PC-3 (cell line): Measurements from ENCODE around the gene CLSTN3. TPM values are rescaled to one million over a fixed set of nuclear protein-coding genes. Genes with fewer than 3 reads are reported as not detected.

Source experiments
- ATAC-seq: fragments of 200-7000 bp; cut with Tn5 transposase; 2 replicates; pipeline ENCODE4 v1.9.1; 2020; ENCODE audit warnings: mild to moderate bottlenecking, moderate library complexity
- BruUV-seq: library from RNA; stranded (reverse); fragments of 400-500 nt; replicated peaks from 2 replicates; lab custom pipeline; 2021; lab: Mats Ljungman, UMichigan
- CTCF ChIA-PET: fragments of 300-600 bp; sonication (Branson Sonifier 250); formaldehyde crosslinking; loops from one replicate; lab custom pipeline; 2022; ENCODE audit warnings: antibody characterized with exemption; lab: Charles Lee
- POLR2A ChIA-PET: fragments of 300-600 bp; sonication (Branson Sonifier 250); formaldehyde crosslinking; loops from one replicate; lab custom pipeline; 2022; ENCODE audit warnings: antibody characterized with exemption; ENCODE audit not compliant: unreplicated experiment; lab: Charles Lee
- DNase-seq: peaks from one replicate; pipeline ENCODE4 v3.0.0-alpha.2; 2015
- H2AFZ ChIP-seq: fragments of 300-600 bp; sonication (generic); 2 replicates; pipeline ENCODE4 v1.6.0; 2016; ENCODE audit warnings: antibody characterized with exemption, low read length
- H3F3A ChIP-seq: fragments of 300-600 bp; sonication (generic); one replicate; pipeline ENCODE4 v1.6.0; 2017; ENCODE audit warnings: antibody characterized with exemption, low read length, control low read depth, mild to moderate bottlenecking; ENCODE audit not compliant: unreplicated experiment
- H3K27ac ChIP-seq: fragments of 300-600 bp; sonication (generic); 2 replicates; pipeline ENCODE4 v1.5.1; 2016; ENCODE audit warnings: mild to moderate bottlenecking, low read length
- H3K27me3 ChIP-seq: fragments of 300-600 bp; sonication (generic); 2 replicates; pipeline ENCODE4 v1.6.1; 2016; ENCODE audit warnings: low read length, mixed read lengths
- H3K36me3 ChIP-seq: fragments of 300-600 bp; sonication (generic); 2 replicates; pipeline ENCODE4 v1.6.1; 2016; ENCODE audit warnings: low read depth, mixed run types, low read length, mixed read lengths
- H3K4me1 ChIP-seq: fragments of 300-600 bp; sonication (generic); 2 replicates; pipeline ENCODE4 v1.5.1; 2016; ENCODE audit warnings: low read length; ENCODE audit not compliant: insufficient read depth
- H3K4me2 ChIP-seq: fragments of 300-600 bp; sonication (generic); 2 replicates; pipeline ENCODE4 v1.6.0; 2016; ENCODE audit warnings: low read length
- H3K4me3 ChIP-seq: fragments of 300-600 bp; sonication (generic); 2 replicates; pipeline ENCODE4 v1.5.1; 2016; ENCODE audit warnings: mild to moderate bottlenecking, low read length, mixed read lengths
- H3K79me2 ChIP-seq: fragments of 300-600 bp; sonication (generic); 2 replicates; pipeline ENCODE4 v1.6.1; 2017; ENCODE audit warnings: low read length, mixed read lengths
- H3K9ac ChIP-seq: fragments of 300-600 bp; sonication (generic); 2 replicates; pipeline ENCODE4 v1.6.0; 2016; ENCODE audit warnings: mild to moderate bottlenecking, low read length
- H3K9me2 ChIP-seq: fragments of 300-600 bp; sonication (generic); replicated peaks from 2 replicates; pipeline ENCODE4 v1.6.1; 2016; ENCODE audit warnings: mixed run types, low read length, mixed read lengths
- H3K9me3 ChIP-seq: fragments of 300-600 bp; sonication (generic); 2 replicates; pipeline ENCODE4 v1.6.1; 2016; ENCODE audit warnings: low read length, mixed read lengths
- H4K20me1 ChIP-seq: fragments of 300-600 bp; sonication (generic); 2 replicates; pipeline ENCODE4 v1.6.1; 2016; ENCODE audit warnings: low read length, mixed read lengths
- CTCF ChIP-seq: fragments of 300-600 bp; sonication (generic); conservative IDR thresholded peaks from 2 replicates; pipeline ENCODE4 v1.5.1; 2017; ENCODE audit warnings: antibody characterized with exemption, low read depth, mild to moderate bottlenecking, low read length
- EZH2 ChIP-seq: fragments of 300-600 bp; sonication (generic); IDR thresholded peaks from one replicate; pipeline ENCODE4 v1.6.1; 2017; ENCODE audit warnings: antibody characterized with exemption, mild to moderate bottlenecking, low read length; ENCODE audit not compliant: unreplicated experiment
- EZH2phosphoT487 ChIP-seq: fragments of 300-600 bp; sonication (generic); IDR thresholded peaks from 2 replicates; pipeline ENCODE4 v1.6.1; 2018; ENCODE audit warnings: mild to moderate bottlenecking, antibody characterized with exemption, low read length, borderline replicate concordance
- intact Hi-C: fragments of 100-400 bp; cut with micrococcal nuclease; formaldehyde crosslinking; loops from 2 replicates; pipeline ENCODE4 v1.9.0; 2023
- total RNA-seq: library from RNA; depleted of rRNA; stranded (reverse); fragments of >200 nt; gene quantifications from 2 replicates; pipeline ENCODE4 v1.2.3, GENCODE V29; 2014

The CLSTN3 gene
- total RNA-seq, 1 experiment from 2014 or later = 10.9 TPM

GRCh38 chr12:7142056-7142644 lies 12.0 kb downstream of the CLSTN3 start:
- Histone ChIP-seq H3K4me2 (no peak overlapping the region), H3F3A (no peaks in the 10 kb centered on the region), H3K27ac (no peak overlapping the region), H4K20me1 (no peaks in the 10 kb centered on the region), H3K4me3 (no peak overlapping the region), H3K9me3 (no peaks in the 10 kb centered on the region), H2AFZ (no peak overlapping the region), H3K79me2 (no peaks in the 10 kb centered on the region), H3K27me3 (no peaks in the 10 kb centered on the region), H3K36me3 (no peaks in the 10 kb centered on the region), H3K4me1 (no peaks in the 10 kb centered on the region), H3K9me2 (no peaks in the 10 kb centered on the region), H3K9ac (no peak overlapping the region)
- ChIA-PET POLR2A (no interaction called here), CTCF (no interaction called here)
- peak; percentile 58 for DNase-seq
- intact Hi-C loops = loop anchor here (2.0 kb wide), 2 partner anchors 47 to 497 kb away; partner anchors contain the start of gene PEX5
- TF ChIP-seq CTCF (peak; percentile 73), EZH2phosphoT487 (no peak), EZH2 (no peak)
- peak; percentile 81 for ATAC-seq
- BruUV-seq = no TSS peak

- intact Hi-C loops = loop anchor here (2.0 kb wide), 2 partner anchors 46 to 496 kb away; partner anchors contain the start of gene PEX5
- no peak overlapping the region for H3K4me2 ChIP-seq
- BruUV-seq = no TSS peak
- no peaks in the 10 kb centered on the region for H3K9me2 ChIP-seq
- H3K4me1 ChIP-seq = no peaks in the 10 kb centered on the region
- ChIA-PET CTCF (no interaction called here), POLR2A (no interaction called here)
- no peaks in the 10 kb centered on the region for H3K79me2 ChIP-seq
- no peak overlapping the region for H2AFZ ChIP-seq
- H3K27me3 ChIP-seq = no peaks in the 10 kb centered on the region
- no peak overlapping the region for H3K4me3 ChIP-seq
- H4K20me1 ChIP-seq = no peaks in the 10 kb centered on the region
- no peak overlapping the region for H3K27ac ChIP-seq
- ATAC-seq = no peak
- H3K9me3 ChIP-seq = no peaks in the 10 kb centered on the region
- no peak overlapping the region for H3K9ac ChIP-seq
- TF ChIP-seq CTCF (no peak), EZH2phosphoT487 (no peak), EZH2 (no peak)
- H3K36me3 ChIP-seq = no peaks in the 10 kb centered on the region
- DNase-seq = no peak
- H3F3A ChIP-seq = no peaks in the 10 kb centered on the region
Measured at GRCh38 chr12:7142809-7143465, 12.8 kb downstream of the CLSTN3 start.

GRCh38 chr12:7143564-7143963 lies 13.4 kb downstream of the CLSTN3 start:
- Histone ChIP-seq H3K4me2 (no peak overlapping the region), H3K9ac (no peak overlapping the region), H2AFZ (no peak overlapping the region), H3K4me1 (no peaks in the 10 kb centered on the region), H3K9me3 (no peaks in the 10 kb centered on the region), H3K9me2 (no peaks in the 10 kb centered on the region), H3K79me2 (no peaks in the 10 kb centered on the region), H3K36me3 (no peaks in the 10 kb centered on the region), H3K27me3 (no peaks in the 10 kb centered on the region), H3K4me3 (no peak overlapping the region), H4K20me1 (no peaks in the 10 kb centered on the region), H3K27ac (no peak overlapping the region), H3F3A (no peaks in the 10 kb centered on the region)
- POLR2A ChIA-PET = no interaction called here
- no TSS peak for BruUV-seq
- intact Hi-C loops = loop anchor here (2.0 kb wide), 2 partner anchors 45 to 495 kb away; partner anchors contain the start of gene PEX5
- no peak for DNase-seq
- CTCF ChIA-PET = no interaction called here
- no peak for ATAC-seq
- TF ChIP-seq EZH2 (no peak), CTCF (no peak), EZH2phosphoT487 (no peak)
